GM19099 (cell line): ENCODE measurements around the gene RNU7-1.
A peak's percentile ranks its signal among the peaks of the same experiment; 100 is the strongest.

ENCODE experiments used
- POLR2A ChIP-seq: IDR thresholded peaks from 3 replicates; pipeline ENCODE4 v1.6.1; 2011; ENCODE audit warnings: low read depth; ENCODE audit not compliant: insufficient read length; ENCODE audit errors: extremely low read depth

The RNU7-1 gene

GRCh38 chr12:6915789-6916285, 27.8 kb upstream of the RNU7-1 start:
- no peak for TF ChIP-seq POLR2A

GRCh38 chr12:6916426-6917200, 27.0 kb upstream of the RNU7-1 start:
- no peak for TF ChIP-seq POLR2A

- no peak for TF ChIP-seq POLR2A
These were observed 26.0 kb upstream of the RNU7-1 start for GRCh38 chr12:6917491-6918231.

DNA sequence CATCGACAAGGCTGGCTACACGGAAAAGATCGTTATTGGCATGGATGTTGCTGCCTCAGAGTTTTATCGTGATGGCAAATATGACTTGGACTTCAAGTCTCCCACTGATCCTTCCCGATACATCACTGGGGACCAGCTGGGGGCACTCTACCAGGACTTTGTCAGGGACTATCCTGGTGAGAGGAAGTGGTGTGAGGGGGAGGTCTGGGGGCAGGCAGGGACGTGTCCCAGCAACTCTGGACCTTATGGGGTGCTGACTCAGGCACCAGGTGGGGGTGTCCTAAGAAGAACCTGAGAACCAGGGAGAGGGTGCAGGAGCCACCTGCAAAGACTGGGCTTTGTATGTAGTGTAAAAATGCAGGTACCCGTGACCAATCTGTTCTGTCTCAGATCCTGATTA, 24.0 kb upstream of the RNU7-1 start:
- no peak for TF ChIP-seq POLR2A

DNA sequence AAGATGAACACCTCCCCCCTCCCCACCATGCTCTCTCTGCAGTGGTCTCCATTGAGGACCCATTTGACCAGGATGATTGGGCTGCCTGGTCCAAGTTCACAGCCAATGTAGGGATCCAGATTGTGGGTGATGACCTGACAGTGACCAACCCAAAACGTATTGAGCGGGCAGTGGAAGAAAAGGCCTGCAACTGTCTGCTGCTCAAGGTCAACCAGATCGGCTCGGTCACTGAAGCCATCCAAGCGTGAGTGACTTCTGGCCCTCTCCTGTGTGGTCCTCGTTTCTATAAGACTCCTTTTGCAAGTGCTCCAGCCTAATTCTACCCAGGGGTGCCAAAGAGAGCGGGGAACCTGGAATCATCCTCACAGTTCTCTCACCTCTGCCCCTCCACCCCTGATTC, 22.1 kb upstream of the RNU7-1 start:
- no peak for TF ChIP-seq POLR2A

- no peak for TF ChIP-seq POLR2A
These were observed 21.3 kb upstream of the RNU7-1 start for GRCh38 chr12:6921996-6922946.

- TF ChIP-seq POLR2A = no peak
These were observed 20.4 kb upstream of the RNU7-1 start for GRCh38 chr12:6923003-6923732.

DNA sequence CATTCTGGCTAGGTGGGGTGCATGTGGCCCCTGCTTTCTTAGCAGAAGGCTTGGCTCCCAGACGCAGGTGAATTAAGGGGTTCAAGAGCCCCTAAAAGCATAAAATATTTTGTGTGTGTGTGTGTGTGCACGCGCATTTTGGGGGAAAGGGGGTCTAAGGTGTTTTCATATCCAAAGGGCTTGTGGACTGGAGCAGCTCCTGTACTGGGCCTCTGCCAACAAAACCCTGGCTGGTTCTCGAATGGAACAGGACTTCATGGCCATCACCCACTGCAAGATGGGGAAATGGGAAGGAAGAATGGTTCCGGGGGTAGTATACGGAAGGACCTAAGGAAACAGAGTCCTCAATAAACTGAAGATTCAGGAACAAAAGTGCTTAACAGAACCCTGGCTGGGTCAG, 19.8 kb upstream of the RNU7-1 start:
- TF ChIP-seq POLR2A = no peak

GRCh38 chr12:6925239-6925539, 18.4 kb upstream of the RNU7-1 start:
- TF ChIP-seq POLR2A = no peak

GRCh38 chr12:6925540-6926279, 17.9 kb upstream of the RNU7-1 start:
- no peak for TF ChIP-seq POLR2A

GRCh38 chr12:6927379-6928021, 16.1 kb upstream of the RNU7-1 start, which contains the start of gene ATN1:
Gene ATN1 (plus strand): TSS chr12:6927959. CDS start chr12:6934002, 6,043 bp downstream.
- TF ChIP-seq POLR2A = peak; percentile 19

DNA sequence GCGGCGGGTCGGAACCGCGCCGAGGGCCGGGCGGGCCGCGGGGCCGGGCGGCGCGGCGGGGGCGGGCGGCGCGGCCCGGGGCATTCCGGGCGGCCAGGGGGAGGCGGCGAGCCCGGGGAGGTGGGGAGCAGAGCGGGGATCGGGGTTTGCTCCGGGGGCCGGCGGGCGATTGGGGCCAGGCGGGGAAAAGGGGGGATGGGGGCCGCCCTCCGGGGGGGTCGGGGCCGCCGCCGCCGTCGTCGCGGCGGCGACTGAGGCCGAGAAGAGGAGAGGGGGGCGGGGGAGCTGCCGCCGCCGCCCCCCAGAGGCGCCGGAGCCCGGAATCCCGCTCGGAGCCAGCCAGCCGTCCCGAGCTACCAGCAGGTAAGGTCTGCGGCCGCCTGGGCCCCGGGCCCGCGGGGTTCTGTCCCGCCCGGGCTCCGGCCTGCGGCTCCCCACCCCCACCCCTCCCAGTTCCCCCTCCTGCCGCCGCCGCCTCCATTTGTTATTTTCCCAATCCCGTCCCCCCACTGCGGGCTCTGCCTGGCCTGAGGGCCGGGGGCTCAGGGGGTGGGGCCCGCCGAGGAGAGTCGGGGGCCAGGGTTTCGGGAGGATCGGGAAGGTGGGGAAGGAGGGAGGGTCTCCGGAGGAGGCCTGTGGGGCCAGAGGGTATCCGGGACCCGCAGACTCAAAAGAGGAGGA, 15.5 kb upstream of the RNU7-1 start:
- TF ChIP-seq POLR2A = peak; percentile 15
